AG04449 (cell line): ENCODE results near the gene BRD8.

Source experiments
- CTCF ChIA-PET: fragments of 350-600 bp; formaldehyde crosslinking; extraction: SDS; loops from one replicate; lab custom pipeline; 2021; ENCODE audit warnings: antibody characterized with exemption; lab: Yijun Ruan, JAX
- POLR2A ChIA-PET: fragments of 400-600, 350-600 bp; formaldehyde crosslinking; extraction: SDS; loops from one replicate; lab custom pipeline; 2020; ENCODE audit warnings: antibody characterized with exemption, inconsistent platforms; lab: Yijun Ruan, JAX
- DNase-seq: peaks from one replicate; pipeline ENCODE4 v3.0.0-alpha.2; 2010; ENCODE audit warnings: low read depth, low spot score
- H3K4me3 ChIP-seq: 2 replicates; pipeline ENCODE4 v1.5.1; 2011; ENCODE audit warnings: low read depth, mild to moderate bottlenecking, control low read depth, low read length
- TF ChIP-seq, protein P1 (sequence below): IDR thresholded peaks from one replicate; pipeline ENCODE4 v1.5.1; 2011; ENCODE audit warnings: mild to moderate bottlenecking, moderate library complexity, low read length, control low read depth, inconsistent platforms; ENCODE audit not compliant: insufficient read depth; ENCODE audit errors: missing control alignments

BRD8 gene

DNA sequence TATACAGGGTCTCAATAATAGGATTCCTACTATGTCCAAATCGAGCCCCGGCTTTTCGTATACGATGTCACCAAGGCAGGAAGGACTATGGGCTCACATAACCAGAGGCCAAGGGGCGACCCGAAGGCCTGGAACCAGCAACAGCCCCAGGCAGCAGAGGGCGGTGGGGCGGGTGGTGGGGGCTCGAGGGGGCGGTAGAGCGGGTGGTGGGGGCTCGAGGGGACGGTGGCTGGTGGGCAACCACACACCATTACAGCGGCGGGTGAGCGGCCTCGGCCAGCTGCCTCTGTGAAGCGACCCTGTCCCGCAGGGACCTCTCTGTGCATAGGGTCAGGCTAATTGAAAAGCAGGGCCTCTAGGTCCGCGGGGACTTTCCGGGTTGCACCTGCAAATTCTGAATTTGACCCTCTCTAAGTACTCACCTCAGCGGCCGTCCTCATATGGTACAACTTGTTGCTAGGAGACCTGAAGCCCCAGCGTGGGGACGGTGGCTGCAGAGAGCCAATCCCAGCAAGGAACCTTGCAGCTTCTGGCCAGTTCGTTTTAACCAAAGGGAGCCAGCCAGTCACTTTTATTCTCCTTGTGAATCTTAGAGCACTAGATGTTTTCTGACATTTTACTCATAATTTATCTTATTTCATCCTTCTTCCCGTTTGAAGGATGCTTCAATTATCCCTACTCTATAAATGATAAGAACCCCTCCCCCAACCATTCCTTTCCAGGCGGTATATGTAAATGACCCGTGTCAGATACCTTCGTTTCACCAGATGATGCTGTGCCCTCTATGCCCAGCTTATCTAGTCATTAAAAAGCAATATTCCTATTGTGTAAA is 39.3 kb downstream of the BRD8 start, which contains the start of gene NME5:
Gene NME5 (minus strand): TSS at position 480 of the 832 bp plus-strand sequence. CDS start 648 bp downstream, outside the sequence.
- TF ChIP-seq, protein P1, sequence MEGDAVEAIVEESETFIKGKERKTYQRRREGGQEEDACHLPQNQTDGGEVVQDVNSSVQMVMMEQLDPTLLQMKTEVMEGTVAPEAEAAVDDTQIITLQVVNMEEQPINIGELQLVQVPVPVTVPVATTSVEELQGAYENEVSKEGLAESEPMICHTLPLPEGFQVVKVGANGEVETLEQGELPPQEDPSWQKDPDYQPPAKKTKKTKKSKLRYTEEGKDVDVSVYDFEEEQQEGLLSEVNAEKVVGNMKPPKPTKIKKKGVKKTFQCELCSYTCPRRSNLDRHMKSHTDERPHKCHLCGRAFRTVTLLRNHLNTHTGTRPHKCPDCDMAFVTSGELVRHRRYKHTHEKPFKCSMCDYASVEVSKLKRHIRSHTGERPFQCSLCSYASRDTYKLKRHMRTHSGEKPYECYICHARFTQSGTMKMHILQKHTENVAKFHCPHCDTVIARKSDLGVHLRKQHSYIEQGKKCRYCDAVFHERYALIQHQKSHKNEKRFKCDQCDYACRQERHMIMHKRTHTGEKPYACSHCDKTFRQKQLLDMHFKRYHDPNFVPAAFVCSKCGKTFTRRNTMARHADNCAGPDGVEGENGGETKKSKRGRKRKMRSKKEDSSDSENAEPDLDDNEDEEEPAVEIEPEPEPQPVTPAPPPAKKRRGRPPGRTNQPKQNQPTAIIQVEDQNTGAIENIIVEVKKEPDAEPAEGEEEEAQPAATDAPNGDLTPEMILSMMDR: no peak
- H3K4me3 ChIP-seq: peak within 1 kb of the TSS; percentile 49
- no peak for DNase-seq
- POLR2A ChIA-PET: no interaction called here
- CTCF ChIA-PET: interaction anchor here (1.0 to 2.1 kb wide), 6 partner anchors 13 to 510 kb away, joined by 3 to 17 read pairs (median 4); no protein-coding TSS in a partner anchor

DNA sequence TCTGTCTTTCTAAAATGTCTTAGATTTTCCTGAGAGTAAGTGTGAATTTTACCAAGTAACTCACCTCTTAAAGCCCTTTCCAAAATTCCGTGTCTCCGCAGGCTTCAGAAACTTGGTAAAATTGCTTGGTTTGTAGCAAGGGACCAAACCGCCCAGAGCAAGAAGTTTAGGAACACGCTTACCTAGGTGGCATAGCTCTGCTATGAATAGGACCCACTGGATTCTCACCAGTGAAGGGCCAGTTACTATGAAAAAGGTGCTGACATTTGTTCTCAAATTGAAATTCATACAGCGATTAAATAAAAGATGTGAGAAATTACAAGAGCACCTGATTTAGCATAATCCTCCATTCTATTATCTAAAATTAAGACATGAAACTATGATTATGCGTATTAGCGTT is 45.9 kb downstream of the BRD8 start:
- POLR2A ChIA-PET: no interaction called here
- H3K4me3 ChIP-seq: no peak overlapping the region
- DNase-seq: no peak
- TF ChIP-seq, protein P1: no peak
- CTCF ChIA-PET: interaction anchor here (0.8 to 8.0 kb wide), 13 partner anchors 23 to 371 kb away, joined by 3 to 229 read pairs (median 7); partner anchors contain the start of genes FAM13B and WNT8A

DNA sequence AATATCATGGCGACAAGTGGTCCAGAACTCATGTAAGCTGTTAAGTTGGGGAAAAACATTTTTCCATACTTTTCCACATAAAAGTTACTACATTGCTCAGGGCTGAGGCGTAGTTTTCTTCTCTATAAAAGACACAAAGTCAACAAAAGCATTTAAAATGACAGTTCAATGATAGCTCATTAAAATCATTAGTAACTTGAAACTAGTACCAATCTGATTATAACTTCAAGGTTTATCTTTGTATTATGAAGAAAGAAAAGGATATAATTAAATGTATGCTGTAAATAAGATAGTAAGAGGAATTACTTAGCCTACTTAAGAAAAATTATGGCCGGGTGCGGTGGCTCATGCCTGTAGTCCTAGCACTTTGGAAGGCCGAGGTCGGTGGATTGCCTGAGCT is 49.1 kb downstream of the BRD8 start:
- POLR2A ChIA-PET: no interaction called here
- TF ChIP-seq, protein P1: no peak

DNA sequence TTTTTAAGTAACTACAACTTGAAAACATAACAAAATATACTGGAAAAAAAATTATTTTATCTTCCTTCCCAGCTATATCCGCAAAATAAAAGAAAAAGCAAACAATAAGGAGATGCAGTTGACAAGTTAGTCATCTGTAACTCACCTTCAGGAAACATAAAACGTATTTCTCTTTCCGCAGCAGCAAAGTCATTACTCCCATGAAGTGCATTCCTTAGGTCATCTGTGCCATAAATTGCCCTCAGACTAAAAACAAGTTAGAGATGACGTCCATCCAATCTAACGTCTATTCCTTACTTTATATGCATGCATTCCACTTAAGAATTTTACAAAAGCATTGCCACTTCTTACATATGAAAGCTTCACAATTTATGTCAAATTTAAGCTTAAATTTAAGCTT is 50.1 kb downstream of the BRD8 start:
- DNase-seq: no peak
- no peak overlapping the region for H3K4me3 ChIP-seq
- ChIA-PET POLR2A (no interaction called here), CTCF (interaction anchor here (0.7 to 8.0 kb wide), 6 partner anchors 17 to 499 kb away, joined by 3 to 229 read pairs (median 8); partner anchors contain the start of gene WNT8A)
- TF ChIP-seq, protein P1: no peak

More for the DNA sequence above, 49.1 kb downstream of the BRD8 start:
- CTCF ChIA-PET: interaction anchor here (1.1 to 8.0 kb wide), 7 partner anchors 16 to 500 kb away, joined by 3 to 229 read pairs (median 8); partner anchors contain the start of gene WNT8A
- no peak overlapping the region for H3K4me3 ChIP-seq
- no peak for DNase-seq

DNA sequence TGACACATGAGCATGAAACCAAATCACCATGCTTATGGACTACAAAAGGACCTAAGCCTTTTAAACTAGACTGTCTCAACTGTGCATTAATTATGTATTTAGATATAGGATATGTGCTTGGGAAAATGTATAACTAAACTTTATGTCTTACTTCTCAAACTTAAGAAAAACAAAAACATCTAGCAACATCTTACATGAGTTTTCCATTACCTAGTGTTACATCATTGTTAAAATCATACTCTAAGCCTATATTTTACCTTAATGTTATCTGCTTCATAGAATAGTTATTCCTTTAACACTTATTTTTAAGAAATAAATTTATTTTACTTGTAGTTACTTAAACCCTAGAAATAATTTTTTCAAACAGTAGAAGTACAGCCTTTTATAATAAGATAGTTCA is 63.2 kb downstream of the BRD8 start:
- ChIA-PET CTCF (interaction anchor here (1.0 to 1.7 kb wide), 2 partner anchors 19 to 38 kb away, joined by 3 to 6 read pairs; no protein-coding TSS in a partner anchor), POLR2A (no interaction called here)
- DNase-seq: no peak
- TF ChIP-seq, protein P1: no peak
- no peak overlapping the region for H3K4me3 ChIP-seq

DNA sequence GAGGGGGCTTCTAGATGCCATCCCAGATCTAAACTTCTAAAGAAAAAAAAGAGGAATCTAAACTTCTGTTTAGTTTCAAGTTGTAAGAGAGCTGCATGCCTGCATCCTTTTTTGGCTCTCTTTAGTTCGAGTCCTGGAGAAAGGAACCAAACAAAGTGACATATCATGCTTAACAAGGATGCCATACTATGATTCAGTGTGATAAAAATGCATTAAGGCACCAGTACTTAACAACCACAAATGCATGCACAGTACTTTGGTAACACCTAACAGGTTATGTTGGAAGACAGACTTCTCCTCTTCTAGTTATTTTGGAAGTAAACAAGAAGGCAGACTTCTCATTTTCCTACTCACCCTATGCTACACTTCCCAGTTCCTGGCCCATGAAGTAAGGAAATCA is 66.5 kb downstream of the BRD8 start:
- no peak overlapping the region for H3K4me3 ChIP-seq
- TF ChIP-seq, protein P1: no peak
- no peak for DNase-seq
- POLR2A ChIA-PET: no interaction called here
- CTCF ChIA-PET: interaction anchor here (1.0 to 3.4 kb wide), 6 partner anchors 11 to 76 kb away, joined by 3 to 19 read pairs (median 8); partner anchors contain the start of gene WNT8A
